AG20443 (cell line): Measurements from ENCODE around the gene TCF15.

ENCODE experiments used
- DNase-seq: peaks from one replicate; pipeline ENCODE4 v3.0.0; 2012; ENCODE audit warnings: low spot score, mixed read lengths

Gene TCF15, protein sequence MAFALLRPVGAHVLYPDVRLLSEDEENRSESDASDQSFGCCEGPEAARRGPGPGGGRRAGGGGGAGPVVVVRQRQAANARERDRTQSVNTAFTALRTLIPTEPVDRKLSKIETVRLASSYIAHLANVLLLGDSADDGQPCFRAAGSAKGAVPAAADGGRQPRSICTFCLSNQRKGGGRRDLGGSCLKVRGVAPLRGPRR

DNA sequence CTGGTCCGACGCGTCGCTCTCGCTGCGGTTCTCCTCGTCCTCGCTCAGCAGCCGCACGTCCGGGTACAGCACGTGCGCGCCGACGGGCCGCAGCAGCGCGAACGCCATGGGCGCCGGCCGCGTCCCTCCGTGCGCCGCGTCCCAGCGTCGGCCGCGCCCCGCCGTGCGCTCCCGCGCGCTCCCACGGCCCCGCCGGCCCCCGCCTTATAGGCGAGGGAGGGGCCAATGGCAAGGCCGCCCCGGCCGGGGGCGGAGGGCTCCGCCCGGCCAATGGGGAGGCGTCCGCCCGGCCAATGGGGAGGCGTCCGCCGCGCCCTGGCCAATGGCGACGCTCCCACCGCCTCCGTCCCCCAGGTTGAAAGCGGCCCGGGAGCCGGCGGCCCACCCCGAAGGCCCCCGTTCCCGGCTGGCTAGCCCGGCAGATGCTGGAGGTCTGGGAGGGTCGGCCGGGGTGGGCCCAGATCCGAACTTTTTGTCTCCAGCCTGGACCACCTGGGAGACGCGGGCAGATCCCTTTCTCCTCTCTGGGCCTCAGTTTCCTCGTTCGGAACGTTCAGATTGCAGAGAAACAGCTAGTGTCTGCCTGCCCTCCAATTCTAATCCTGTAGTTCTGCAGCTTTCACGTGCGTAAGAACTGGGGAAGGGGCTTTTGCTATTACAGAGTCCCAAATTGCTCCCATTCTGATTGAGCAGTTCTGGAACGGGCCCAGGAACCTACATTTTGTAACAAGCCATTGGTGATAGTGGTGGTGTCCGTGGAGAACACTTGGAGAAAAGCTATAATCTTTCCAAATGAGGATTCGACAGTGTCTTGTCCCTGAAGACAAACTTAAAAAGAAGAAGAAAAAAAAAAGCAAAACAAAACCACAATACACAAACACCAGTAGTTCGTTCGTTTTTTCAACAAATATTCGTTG, at the start of gene TCF15:
Gene TCF15 (minus strand): TSS at position 180 of the 917 bp plus-strand sequence. CDS start 72 bp downstream, at position 108.
- peak; percentile 53 for DNase-seq

DNA sequence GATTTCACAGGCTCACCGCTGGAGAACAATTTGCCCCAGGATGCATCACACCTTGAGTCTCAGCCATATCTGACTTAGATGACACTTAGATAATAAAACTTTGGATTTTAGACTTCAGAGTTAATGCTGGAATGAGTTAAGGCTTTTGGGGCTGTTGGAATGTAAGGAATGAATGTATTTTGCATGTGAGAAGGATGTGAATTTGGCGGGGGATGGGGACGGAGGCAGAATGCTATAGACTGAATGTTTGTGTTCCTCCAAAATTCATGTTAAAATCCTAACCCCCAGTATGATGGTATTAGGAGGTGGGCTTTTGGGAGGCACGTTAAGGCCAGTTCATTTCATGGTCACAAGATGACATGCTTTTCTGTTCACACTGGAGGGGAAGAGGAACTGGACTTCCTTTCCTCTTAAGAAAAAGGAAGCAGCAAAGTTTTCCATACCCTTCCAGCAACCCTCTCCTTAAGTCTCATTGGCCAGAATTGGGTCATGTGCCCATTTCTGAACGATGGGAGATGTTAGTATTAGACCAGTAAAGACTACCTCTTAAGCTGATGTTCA, 48.7 kb upstream of the TCF15 start:
- DNase-seq, result no peak

DNA sequence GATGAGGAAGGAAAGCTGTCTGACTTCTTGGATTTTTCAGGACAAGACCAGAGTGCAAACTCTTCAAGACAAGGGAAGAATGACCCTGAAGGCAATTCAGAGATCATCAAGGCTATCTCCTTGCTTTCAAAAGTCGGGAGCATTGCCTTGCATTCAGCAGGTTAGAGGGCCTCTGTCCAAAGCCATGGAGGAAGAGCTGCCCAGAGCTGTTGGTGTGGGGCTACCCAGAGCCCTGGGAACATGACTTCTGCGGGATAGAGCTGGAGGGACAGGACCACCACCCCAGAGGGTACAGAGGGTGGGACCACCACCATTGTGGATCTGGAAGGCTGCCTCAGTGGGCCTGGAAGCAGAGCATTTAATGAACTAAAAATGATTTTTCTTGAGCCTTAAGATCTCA, 48.1 kb upstream of the TCF15 start:
- DNase-seq, result no peak

DNA sequence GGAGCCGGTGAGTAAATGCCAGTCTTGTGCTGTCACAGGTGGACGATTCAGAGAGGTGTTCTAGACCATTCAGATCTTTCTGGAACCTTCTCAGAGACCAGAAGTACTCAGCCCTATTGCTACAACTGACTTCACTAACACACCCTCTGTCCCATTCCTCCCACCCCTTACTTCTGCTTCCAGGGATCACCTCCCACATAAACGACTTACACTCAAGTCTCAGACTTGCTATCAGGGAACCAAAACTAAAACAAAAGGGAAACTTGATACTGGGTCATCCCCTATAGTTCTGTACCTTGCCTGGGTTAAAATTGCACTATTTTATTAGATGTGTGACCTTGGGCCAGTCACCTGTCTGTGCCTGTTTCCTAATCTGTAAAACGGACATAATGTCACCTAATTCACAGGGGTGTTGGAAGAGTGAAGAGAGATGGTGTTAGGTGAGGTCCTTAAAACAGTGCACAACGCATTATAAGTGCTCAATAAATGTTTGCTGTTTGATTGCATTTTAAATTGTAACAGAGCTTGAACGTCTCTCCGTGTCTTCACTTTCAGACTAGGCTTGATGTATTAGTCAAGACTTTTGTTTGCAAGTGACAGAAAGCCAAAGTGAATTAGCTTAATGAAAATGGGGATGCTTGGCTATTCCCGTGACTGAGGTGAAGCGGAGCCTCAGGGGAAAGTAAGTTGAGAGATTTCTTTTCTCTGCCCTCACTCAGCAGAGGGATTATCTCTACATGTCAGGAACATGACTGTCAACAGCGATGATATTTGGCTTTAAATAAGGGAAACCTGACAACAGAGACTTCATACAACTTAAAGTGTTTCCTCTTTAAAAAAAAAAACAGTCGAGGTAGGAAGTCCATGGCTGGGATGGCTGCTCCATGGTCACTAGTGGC, 45.9 kb upstream of the TCF15 start:
- DNase-seq, result no peak

DNA sequence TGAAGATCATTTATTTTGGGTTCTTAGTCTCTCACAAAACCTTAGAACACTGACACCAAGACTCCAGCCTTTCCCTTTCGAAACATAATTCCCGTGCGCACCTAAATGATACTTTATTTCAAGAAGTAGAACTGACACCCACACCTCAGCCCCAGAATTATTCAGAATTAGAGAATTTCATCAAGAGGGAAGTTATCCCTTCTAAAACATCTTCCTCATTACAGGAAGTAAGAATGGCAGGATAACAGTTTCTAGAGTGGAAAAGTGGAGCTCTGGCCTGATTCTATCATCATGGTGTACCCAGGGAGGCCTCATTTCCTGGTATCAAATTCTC, 44.3 kb upstream of the TCF15 start:
- DNase-seq, result no peak

DNA sequence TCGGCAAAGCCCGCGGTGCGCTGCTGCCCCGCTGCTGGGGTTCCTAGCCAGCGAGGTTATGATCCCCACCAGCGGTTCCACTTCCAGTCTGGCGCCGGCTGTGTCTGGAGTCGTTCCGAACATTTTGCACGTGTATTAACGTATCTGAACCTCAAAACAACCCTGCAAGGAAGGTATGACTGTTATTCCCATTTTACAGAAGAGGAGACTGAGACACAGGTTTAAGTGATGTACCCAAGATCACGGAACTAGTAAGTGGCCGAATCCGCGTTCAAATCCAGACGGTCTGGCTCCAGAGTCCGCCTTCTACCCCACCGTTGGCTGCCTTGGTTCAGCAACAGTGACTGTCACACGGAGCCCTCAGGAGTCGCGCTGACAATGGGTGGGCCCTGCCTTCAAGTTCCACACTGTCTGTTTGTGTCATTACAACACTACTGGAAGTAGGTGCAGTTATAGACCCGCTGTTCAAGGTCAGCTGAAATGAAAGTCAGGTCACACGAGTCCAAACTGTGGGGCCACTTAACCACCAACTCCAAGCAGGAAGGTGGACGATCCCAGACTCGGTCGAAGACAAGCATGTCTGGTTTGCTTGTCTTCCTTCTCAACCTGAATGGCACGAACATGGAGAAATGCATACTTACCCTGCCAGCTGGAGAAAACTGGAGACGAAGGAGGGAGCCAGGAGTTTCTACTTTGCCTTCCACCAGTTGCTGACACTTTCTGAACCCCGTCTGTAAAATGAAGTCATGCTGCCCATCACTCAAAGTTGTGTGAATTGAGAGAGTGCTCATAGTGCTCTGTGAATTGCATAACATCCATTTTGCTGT, 43.7 kb upstream of the TCF15 start:
- no peak for DNase-seq

DNA sequence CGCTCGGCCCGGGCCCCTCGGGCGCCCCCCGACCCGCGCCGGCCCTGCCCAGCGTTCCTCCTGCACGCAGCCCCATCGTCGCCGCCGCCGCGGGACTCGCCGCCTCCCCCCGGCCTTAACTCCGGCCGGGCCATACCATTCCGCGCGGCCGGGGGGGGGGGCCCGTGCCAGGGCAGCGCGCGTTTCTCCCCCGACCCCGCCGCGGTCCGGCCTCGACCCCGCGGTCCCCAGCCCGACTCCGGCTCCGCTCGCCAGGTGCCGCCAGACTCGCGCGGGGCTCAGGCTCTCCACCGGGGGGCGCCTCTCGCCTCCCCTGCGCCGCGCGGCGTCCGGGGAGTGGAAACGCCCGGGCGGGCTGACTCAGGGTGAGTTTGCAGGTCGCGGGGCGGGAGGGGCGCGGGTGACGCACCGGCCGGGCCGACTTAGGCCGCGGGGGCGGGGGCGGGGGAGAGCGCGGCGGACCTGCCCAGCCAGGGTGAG, 43.0 kb upstream of the TCF15 start, which contains the start of gene SRXN1:
Gene SRXN1 (minus strand): TSS at position 91 of the 480 bp plus-strand sequence. CDS start 15 bp downstream, at position 76.
- peak; percentile 98 for DNase-seq

DNA sequence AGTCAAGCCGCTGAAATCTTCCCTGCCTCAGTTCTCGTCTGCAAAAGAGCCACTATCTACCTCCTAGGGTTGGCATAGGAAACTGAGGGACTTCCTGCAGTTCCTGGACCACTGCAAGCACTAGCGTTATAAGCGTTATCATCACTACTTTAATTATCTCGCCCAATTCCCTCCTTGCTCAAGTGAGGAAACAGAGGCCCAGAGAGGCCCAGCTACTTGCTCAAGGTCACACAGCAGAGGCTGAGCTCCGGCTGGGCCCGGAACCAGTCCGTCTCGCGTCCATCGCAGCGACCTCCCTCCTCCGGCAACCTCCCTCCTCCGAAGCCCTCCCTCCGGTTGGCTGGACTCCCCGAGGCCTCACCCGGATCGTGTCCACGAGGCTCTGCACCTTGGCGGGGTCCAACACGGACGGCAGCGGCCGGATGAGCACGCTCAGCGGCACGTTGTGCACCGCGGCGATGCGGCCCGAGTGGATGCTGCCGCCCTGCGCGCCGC, 42.6 kb upstream of the TCF15 start:
- DNase-seq, result peak; percentile 42

DNA sequence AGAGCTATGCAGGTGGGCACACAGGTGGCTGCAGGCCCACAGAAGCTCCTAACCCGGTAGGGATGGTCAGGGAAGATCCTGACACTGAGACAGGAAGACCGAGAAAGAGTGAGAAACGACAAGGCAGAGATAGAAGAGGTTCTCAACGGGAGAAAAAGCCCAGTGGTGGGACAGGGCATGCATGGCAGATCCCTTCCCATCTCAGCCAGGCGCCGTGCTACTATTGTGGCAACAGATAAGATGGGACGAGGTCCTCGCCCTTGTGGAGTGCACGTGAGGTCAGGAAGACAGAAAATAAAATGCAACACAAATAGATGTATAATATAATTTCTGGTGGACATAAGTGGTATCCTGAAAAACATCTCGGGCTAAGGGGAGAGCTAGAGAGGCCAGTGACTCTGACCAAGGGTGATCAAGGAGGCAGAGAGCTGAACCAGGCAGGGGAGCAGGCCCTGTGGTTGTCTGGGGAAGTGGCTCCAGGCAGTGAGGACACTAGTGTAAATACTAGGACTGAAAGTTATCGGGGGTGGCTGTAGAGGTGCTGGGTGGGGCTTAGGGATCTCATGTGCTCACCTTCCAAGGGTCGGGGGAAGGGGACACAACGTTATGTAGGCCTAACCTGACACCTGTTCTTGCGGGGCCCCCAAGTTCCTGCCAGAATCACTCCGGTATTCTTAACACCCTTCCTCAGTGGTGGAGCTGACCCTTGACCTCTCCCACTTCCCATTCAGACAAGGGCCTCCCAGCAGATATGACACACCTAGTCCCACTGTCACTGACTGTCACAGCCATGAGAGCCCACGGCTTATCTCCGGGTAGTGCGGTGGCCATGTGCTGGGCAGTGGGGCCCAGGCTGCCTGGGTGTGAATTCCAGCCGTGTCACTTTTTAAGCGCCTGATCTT, 41.9 kb upstream of the TCF15 start:
- no peak for DNase-seq

DNA sequence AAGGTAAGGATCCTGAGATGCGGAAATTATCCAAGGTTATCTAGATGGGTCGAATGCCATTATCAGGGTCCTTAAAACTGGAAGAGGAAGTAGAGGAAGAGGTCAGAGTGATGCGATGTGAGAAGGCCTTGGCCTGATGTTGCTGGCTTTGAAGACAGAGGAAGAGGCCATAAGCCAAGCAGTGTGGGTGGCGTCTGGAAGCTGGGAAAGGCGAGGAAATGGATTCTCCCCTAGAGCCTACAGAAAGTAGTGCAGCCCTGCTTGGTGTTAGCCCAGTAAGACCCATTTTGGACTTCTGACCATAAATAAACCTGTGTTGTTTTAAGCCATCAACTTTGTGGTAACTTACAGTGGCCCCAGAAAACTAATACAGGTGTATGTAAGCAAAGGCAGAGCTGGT, 40.8 kb upstream of the TCF15 start:
- no peak for DNase-seq

DNA sequence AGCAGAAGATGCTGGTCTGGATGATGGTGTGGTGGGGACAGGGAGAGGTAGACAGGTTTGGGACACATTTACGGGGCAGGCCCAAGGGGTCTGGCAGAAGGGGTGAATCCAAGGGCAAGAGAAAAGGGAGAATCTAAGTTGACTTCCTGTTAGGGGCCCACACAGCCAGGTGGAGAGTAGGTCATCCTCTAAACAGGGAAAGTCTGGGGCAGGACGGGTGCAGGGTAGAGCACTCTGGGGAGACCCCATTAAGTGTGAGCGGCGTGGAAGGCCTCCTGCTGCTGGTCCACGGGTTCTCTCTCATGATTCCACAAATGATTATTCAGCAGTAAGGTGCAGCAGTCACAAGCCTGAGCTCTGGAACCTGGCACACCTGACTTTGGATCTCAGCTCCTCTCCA, 40.2 kb upstream of the TCF15 start:
- DNase-seq, result no peak

DNA sequence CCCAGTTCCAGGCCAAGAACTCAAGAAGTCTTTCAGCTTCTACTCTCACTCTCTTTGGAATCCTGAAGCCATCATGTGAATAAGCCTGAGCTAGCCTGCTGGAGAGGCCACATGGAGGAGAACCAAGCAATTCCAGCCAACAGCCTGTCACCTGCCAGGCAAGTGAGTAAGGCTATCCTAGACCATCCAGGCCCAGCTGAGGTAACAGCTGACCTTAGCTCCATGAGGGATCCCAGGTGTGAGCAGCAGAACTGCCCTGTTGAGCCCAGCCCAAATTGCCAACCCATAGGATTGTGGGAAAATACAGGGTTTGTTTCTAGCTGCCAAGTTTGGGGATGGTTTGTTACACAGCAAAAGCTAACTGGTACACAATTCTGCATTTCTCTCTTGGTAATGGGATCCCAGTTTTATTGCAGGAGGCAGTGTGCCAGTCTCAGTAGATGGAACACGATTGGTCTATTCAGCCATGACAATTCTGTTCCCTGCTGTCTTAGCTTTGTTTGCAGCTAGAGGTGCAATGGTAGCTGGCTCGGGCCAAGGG, 37.4 kb upstream of the TCF15 start:
- no peak for DNase-seq

DNA sequence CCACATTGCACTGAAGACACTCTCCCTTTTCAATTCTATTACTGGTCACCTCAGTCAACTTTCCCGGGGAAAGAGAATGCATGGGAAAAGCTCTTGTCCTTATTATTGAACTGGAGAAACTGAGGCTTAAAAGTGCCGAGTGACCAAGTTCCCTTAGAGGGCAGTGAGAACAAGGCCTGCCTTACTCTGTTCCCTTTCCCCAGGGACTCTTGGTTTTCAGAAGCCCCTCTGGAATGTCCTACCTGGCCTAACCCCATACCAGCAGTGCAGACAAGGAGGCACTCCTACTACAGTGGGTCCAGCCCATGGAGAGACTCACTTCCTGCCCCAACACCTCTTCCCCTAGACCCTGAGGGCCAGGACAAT, 36.7 kb upstream of the TCF15 start:
- no peak for DNase-seq

DNA sequence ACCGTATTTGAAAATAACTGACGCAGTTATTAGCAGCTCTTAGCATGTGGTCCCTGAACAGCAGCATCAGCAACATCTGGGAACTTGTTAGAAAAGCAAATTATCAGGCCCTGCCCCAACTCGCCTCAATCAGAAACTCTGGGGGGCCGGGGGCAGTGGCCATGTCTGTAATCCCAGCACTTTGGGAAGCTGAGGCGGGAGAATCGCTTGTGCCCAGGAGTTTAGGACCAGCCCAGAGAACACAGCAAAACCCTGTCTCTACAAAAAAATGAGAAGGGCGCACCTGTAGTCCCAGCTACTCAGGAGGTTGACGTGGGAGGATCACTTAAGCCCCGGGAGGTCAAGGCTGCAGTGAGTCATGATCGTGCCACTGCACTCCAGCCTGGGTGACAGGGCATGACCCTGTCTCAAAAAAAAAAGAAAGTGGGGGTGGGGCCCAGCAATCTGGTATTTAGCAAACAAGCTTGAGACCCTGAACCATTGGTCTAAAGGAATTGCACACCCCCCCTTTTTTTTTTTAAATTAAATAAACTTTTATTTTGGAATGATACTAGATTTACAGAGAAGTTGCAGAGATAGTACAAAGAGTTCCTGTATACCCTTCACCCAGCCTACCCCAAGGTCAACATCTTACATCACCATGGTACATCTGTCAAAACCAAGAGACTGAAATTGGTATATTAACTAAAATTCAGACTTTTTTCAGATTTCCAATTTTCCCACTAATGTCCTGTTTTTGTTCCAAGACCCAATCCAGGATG, 36.2 kb upstream of the TCF15 start:
- no peak for DNase-seq

DNA sequence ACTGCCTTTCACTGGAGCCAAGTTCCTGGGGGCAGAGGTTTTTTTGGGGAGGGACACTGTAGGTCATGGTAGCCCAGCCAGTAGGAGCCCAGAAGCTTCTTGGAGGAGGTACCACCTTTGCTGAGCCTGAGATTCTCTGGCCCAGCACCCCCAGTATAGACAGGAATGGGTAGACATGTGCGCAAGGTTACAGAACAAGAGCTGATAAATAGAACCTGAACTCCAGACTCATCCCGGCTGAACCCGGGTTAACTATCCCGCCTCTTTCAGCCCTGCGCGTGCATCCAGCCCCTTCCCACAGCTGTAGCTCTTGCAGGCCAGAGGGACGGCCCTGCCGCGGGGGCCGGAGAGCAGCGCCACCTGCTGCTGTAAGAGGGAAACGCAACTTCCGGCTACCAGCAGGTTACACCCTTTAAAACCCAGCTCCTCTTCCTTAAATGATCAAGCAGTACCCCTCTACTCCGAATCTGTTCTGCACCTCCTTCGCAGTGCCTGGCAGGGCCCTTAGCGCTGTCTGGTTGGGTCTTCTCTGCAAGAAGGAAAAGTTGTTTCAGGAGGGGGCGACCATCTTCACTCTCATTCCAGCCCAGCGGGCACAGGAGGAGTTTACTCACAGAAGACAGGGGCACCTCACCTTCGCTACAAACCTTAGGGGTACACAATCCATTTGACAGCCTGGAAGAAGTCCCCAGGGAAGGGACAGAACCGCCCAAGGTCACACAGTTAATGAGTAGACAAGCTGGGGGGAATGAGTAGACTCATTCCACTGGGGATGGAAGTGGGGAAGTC, 35.4 kb upstream of the TCF15 start:
- peak; percentile 89 for DNase-seq

DNA sequence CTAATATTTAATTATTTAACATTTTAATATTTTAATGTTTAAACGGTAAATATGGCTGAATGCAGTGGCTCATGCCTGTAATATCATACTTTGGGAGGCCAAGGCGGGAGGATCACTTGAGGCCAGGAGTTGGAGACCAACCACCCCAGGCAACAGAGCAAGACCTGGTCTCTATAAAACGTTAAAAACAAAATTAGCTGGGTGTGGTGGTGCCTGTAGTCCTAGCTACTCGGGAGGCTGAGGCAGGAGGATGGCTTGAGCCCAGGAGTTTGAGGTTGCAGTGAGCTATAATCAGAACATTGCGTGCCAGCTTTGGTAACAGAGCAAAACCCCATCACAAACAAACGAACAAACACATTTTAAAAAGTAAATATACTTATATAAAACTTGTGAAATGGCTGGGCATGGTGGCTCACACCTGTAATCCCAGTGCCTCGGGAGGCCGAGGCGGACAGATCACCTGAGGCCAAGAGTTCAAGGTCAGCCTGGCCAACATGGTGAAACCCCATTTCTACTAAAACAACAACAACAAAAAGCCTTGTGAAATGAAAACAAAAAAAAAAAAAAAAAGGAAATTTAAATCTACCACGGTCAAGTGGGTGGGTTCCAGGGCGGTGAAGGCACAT, 34.7 kb upstream of the TCF15 start:
- no peak for DNase-seq

DNA sequence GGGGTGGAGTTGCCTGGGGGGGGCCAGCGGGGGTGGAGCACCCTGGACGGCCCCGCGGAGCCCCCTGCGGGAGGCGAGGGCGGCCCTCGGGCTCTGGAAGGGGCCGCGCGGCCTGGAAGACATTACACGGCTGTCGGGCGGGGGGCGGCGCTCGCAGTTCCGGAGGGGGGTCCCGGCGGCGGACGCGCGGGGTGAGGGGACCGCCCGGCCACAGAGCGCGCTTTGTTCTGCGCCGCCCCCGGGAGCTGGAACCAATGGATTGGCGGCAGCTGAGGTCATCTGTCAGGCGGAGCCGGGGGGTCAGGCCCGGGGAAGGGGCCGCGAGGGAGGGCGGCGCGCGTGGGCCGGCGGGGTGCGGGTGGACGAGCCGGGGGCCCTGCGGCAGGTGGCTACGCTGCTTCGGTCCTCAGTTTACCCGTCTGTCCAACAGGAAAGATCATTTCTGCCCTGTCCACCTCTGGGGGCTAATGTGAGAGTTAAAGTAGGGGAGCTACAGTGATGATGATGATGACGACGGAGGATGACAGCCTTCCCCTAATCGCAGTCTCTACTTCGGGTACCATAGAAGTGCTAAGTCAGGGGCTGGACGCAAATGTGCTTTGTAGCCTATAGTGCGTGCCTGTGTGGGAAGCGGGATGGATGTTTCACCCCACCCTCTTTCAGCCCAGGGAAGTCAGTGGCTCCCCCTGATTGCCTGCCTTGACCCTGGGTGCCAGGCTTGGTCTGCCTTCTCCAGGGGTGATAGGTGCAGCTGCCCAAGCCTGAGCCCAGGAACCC, 32.5 kb upstream of the TCF15 start:
- peak; percentile 48 for DNase-seq
